ENCODE data around the gene CDC26.

GRCh38 chr9:113219969-113220368 lies 55.4 kb downstream of the CDC26 start:
- TF ChIP-seq POU2F2 (IDR thresholded peaks at IDR 0.05; ENCODE audit: low read depth, low read length) (0 out of 2 replicates have a peak, but pooled peaks have one; percentile 34), TAF1 (IDR thresholded peaks at IDR 0.05; ENCODE audit: low read depth, low read length) (no peak), POLR2A (IDR thresholded peaks at IDR 0.05; ENCODE audit: low read depth, low read length) (no peak), PAX5 (IDR thresholded peaks at IDR 0.05; ENCODE audit: insufficient read depth, low read length, severe bottlenecking) (no peak), POLR2AphosphoS5 (IDR thresholded peaks at IDR 0.05; ENCODE audit: low read depth, low read length) (no peak), SPI1 (IDR thresholded peaks at IDR 0.05; ENCODE audit: low read depth, low read length) (peak; percentile 78)
